ENCODE measurements around the gene HEXA.
"Not testable (repeated sequence)": the region's sequence is repeated elsewhere in the genome, so short reads cannot be mapped to it uniquely, and the experiment has no call there.

Gene HEXA

DNA sequence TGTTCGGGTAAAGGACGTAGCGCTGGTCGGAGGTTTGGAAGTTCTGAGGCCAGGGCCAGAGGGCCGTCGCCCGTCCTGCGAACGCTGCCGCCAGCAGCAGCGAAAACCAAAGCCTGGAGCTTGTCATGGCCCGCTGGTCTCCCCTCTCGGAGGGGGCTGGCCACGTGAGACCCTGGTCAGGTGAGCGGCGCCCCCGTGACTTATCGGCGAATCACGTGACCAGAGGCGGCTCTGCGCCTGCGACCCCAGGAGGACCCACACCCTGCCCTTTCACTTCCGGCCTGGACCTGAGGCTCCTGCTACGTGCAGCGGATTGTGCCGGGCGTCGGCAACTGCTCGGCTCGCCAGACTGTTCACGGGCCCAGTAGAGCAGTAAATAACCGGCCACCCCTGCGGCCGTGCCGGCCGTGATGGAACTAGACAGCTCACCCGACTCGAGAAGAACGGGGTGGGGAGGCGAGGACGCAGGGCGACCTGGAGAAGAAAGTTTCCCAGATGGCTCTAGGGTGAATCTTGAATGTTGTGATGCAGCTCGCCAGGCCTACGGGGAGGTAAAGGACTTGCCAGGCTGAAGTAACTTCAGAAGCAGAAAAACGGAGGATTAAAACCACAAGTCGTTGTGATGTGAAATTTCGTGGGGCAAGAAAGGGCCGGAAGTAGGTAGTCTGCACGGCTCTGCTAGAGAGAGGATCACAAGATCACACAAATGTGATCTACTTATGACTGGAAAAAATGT is at the start of gene HEXA:
TSS of gene HEXA (minus strand) at position 169 of the 736 bp plus-strand sequence. CDS start at position 127, 42 bp downstream.
- peak; percentile 90 for DNase-seq (ENCODE audit: low read depth)

DNA sequence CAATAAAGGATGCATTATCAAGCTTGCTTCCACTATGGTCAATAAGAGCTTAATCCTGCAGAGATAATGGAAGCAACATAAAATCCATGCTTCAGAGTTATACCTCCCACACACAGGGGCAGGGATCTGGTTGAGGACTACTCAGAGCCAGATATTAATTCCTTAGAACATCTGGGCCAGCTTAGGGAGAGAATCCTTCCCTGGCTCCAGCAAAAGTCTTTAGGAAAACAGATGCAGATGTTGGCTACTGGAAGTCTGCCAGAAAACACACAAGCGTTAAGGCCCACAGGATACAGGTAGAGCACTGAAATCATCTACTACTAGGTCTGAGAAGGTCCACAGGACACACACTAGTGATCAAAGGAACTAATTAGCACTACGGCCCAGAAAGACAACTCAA is 47.4 kb upstream of the HEXA start:
- no peak for DNase-seq (ENCODE audit: low read depth)

DNA sequence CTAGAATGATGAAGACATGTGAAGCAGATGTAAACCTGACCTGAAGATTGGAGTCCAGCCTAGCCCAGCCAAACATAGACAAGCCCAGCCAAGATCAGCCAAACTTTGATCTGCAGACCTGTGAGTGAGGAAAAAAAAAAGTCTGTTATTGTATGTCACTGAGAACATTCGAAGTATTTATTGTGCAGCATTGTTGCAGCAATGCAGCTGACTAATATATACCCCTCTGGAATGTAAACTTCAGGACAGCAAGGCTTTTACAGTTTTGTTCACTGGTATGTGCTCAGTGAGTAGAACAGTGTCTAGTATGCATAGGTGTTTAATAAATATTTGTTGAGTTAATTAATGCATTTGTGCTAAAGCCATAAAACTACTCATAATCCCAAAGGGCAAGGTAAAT is 45.7 kb upstream of the HEXA start:
- DNase-seq (ENCODE audit: low read depth), result no peak

DNA sequence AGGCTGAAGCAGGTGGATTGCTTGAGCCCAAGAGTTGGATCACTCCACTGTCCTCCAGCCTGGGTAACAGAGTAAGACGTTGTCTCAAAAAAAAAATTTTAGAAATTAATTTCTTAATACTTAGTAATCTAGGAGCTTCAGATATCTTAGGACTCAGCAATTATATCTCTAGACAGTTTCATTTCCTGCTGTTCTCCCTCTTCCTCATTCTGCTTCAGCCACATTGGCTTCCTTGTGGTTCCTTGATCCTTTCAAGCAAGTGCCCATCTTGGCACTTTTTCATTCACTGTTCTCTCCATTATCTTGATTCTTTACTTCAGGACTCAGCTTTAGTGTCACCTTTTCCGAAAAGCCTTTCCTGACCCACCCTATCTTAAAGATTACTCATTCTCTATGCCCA is 44.8 kb upstream of the HEXA start:
- DNase-seq (ENCODE audit: low read depth), result no peak

DNA sequence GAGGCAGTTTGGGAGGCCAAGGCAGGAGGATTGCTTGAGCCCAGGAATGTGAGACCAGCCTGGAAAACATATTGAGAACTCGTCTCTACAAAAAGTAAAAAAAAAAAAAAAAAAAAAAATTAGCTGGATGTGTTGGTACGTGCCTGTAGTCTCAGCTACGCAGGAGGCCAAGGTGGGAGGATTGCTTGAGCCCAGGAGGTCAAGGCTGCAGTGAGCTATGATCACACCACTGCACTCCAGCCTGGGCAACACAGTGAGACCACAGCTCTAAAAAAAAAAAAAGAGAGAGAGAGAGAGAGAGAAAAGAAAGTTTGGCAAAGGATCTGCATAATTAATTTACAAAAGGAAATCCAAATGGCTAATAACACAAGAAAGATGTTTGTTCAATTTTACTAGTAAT is 44.0 kb upstream of the HEXA start:
- DNase-seq (ENCODE audit: low read depth), result not testable (repeated sequence)

DNA sequence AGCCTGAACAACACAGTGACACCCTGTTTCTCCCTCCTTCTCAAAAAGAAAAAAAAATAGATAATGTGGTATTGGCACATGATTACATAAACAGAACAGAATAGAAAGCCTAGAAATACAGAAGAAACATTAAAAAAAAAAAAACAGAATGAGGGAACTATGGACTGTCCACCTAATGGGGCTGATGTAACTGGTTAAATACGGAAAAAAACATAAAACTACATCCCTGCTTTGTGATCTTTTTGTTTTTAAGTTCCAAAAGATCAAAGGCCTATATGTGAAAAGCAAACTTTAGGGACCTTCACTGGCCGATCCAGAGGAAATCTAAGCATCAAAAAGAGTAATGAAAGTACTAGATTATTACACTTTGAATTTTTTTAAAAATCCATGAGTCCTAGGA is 39.5 kb upstream of the HEXA start:
- DNase-seq (ENCODE audit: low read depth), result no peak

DNA sequence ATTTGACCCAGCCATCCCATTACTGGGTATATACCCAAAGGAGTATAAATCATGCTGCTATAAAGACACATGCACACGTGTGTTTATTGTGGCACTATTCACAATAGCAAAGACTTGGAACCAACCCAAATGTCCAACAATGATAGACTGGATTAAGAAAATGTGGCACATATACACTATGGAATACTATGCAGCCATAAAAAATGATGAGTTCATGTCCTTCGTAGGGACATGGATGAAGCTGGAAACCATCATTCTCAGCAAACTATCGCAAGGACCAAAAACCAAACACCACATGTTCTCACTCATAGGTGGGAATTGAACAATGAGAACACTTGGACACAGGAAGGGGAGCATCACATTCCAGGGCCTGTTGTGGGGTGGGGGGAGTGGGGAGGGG is 37.5 kb upstream of the HEXA start:
- not testable (repeated sequence) for DNase-seq (ENCODE audit: low read depth)

DNA sequence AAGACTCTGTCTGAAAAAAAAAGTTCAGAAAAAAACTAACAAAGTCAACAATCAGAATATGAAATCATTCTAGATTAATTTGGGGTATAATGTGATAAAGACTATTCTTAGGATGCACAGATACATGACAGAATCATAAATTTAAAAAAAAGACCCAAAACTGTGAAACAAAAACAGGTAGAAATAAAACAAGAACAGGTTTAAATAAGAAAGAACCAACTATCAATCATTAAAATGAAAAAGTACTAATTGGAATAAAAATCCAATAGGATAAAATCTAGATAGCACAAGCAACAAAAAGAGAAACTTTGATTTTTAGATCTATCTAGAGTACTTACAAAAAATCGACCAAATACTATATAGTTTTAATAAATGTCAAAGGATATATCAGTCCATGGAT is 35.7 kb upstream of the HEXA start:
- no peak for DNase-seq (ENCODE audit: low read depth)

DNA sequence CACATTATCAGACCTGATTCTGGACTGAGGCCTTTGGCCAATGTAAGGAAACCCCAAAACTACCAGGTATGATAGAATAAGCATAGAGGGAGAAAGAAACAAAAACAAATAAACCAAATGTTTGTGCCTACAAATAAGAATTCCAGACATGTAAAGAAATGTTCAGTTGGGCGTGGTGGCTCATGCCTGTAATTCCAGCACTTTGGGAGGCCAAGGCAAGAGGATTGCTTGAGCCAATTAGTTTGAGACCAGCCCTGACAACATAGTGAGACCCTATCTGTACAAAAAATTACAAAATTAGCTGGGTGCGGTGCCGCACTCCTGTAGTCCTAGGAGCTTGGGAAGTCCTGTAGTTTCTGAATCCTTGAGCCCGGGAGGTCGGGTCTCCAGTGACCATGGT is 35.3 kb upstream of the HEXA start:
- DNase-seq (ENCODE audit: low read depth), result no peak

DNA sequence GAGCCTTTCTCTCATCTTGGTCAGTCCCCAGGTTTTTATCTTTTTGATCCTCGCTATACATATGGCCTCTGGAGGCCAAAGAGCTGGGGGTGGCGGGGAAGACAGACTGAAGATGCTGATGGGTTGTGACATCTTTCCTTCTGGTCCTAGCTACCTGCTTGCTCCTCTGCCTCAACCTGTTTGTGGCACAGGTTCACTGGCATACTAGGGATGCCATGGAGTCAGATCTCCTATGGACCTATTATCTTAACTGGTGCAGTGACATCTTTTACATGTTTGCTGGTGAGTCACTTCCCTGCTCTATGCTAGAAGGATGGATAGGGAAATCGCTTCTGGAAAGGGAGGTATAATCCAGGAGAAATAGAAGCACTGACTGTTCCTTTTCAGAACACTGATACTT is 31.1 kb upstream of the HEXA start:
- DNase-seq (ENCODE audit: low read depth), result no peak

DNA sequence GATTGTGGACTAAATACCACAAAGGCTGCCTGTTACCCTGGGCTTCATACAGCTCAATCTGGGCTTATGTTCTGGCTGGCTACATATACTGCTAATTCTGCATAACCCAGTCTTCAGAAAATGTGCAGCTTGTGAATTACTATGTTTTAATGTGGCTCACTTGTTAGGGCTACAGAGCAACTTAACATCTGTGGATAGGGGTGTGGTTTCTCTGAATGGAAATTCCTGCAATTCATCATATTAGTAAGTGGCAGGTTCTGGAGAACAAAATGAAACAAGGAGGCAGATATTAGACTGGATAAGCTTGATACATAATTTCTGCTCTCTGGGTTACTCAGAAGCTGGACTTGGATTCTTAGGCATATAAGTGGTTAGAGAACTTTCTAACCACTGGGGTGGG is 29.0 kb upstream of the HEXA start:
- no peak for DNase-seq (ENCODE audit: low read depth)

DNA sequence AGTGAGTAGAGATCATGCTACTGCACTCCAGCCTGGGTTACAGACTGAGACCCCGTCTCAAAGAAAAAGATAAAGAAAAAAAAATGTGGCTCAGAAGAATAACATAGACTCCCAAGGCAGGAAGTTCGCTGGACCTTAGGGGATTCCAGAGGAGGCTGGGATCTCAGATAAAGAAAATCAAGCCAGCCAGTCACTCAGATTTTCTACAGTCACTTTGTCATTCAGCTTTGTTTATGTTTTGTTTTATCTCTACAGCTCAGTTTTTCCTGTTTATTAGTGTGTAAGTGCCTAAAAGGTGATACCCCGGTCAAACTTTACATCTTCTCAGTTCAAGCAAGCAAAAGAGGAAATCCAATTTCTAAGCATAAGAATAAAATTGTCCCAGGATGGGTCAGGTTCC is 28.5 kb upstream of the HEXA start:
- DNase-seq (ENCODE audit: low read depth), result no peak

DNA sequence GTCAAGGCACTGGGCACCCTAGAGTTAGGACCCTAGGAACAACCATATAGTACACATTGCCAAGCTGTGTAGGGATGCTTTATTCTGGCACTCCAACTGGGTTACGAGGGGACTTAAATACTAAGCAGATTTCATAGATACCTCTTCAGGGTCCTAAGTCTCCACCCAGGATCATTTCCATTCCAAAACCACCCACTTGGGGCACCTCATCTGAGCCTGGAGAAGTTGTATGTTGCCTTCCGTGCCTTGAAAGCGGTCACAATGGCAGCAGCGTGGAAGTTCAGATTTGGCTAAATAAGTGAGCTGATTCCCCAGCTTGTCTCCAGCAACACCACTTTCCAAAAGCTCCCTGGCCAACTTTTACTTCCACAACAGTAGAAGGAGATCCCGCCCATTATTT is 26.9 kb upstream of the HEXA start:
- no peak for DNase-seq (ENCODE audit: low read depth)

DNA sequence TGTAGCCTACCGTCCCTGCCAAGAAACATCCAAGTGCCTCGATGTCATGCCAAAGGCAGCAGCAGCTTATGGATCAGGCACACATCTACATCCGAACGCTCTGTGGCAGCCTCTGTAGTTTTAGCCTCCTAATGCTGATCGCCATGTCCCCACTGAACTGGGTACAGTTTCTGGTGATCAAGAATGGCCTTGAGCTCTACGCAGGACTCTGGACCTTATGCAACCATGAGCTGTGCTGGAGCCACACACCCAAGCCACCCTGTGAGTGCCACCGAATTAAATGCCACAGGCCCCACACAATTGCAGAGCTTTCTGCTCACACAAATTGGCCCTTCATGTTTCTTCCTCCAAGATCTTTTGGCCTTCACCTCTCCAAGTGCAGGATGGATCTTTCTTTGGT is 22.8 kb upstream of the HEXA start:
- DNase-seq (ENCODE audit: low read depth), result no peak

DNA sequence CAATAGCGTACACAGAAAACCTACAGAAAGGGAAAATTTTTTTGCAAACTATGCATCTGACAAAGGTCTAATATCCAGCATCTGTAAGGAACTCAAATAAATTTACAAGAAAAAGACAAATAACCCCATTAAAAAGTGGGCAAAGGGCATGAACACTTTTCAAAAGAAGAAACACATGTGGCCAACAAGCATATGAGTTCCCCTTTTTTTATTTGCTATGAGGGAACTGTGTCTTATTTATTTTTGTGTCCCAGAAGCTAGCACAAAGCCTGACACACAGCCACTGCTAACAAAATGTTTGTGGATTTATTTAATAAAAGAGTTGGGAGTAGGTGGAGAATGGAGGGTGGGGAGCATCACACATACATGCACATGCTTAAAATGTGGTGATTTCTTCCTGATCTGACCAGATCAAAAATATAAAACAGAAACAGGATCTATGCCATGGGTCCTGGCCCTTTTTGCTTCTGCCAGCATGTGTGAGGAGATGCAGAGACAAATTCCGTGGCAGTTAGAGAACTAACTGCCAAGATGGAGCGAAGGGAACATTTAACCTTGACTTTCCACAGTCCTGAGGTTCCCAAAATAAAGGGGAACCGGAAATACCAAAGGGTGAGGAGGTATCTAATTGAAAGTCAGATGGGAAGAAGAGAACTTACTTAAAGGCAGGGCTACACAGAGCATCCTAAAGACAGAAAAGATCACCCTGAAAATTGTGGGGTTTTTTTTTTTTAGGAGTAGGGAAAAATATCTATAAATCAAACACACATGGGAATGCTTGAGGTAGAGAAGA is 22.2 kb upstream of the HEXA start, which contains the start of gene TMEM202:
TSS of gene TMEM202 (plus strand) at position 510 of the 793 bp plus-strand sequence. CDS start at position 532, 22 bp downstream.
- DNase-seq (ENCODE audit: low read depth), result no peak

DNA sequence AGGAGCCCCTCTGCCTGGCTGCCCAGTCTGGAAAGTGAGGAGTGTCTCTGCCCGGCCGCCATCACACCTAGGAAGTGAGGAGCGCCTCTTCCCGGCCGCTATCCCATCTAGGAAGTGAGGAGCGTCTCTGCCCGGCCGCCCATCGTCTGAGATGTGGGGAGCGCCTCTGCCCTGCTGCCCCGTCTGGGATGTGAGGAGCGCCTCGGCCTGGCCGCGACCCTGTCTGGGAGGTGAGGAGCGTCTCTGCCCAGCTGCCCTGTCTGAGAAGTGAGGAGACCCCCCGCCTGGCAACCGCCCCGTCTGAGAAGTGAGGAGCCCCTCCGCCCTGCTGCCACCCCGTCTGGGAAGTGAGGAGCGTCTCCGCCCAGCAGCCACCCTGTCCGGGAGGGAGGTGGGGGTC is 20.5 kb upstream of the HEXA start:
- not testable (repeated sequence) for DNase-seq (ENCODE audit: low read depth)

DNA sequence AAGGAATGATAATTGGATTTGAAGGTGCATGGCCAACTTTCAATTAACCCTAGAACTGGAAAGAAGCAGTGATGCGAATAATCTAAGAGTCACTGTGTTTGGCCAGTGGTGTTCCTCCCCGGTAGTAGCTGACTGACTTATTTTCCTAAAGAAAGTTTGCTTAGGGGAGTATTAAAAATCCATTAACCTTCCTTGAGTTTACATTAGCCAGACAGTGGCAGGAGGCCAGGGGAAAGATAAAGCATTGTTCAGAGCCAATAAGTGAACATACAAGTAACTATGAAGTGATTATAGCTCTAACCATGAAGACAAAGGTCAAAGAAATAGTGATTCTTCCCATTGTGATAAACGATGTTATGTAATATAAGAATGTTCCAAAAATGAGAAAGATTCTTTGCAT is 13.4 kb upstream of the HEXA start:
- DNase-seq (ENCODE audit: low read depth), result no peak

DNA sequence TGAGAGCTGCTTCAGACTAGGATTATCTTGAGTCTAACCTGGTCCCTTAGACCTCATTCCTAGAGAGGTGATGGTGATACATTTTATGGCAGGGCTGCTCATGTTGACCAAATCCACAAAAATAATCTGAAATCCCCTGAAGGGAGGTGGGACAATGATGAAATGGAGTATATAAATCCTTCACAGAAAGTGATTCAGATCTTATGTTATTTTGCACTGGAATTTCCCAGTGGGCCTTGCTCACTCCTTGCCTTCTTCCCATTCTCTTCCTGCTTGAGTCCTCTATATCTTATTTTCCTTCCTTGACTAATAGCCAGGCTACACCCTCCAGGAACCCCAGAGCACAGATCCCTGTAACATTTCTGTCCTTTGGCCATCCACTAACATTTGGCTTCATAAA is 11.9 kb upstream of the HEXA start:
- no peak for DNase-seq (ENCODE audit: low read depth)

DNA sequence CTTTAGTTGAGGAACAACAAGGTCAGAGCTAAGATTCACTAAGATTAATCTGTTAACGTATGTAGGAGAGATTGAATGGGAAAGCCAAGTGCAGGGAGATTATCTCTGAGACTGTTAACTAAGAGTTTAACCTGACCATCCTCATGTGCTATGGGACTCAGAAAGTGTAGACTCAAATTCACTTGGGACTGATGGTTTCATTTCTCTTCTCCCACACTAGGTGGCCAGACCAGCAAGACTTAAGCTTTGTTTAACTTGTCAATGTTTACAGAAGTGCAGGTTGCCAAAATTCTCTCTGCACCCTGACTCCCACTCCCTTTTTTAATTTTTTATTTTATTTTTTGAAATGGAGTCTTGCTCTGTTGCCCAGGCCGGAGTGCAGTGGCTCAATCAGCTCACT is 6.3 kb upstream of the HEXA start:
- no peak for DNase-seq (ENCODE audit: low read depth)

DNA sequence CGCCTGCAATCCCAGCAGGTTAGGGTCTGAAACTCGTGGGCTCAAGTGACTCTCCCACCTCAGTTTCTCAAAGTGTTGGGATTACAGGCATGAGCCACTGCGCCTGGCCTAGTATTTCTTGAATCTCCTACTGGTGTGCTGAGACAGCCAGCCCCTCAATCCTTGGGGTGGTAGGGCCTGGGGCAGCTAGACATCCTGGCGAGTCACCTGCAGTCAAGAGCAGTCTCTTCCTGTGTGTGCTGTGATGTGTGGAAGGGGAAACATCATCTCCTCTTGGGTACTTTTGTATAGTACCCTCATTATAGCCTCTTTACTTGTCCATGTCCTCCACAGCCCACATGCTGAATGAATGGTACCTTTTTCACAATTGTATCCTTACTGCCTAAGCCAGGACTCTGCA is 4.9 kb upstream of the HEXA start:
- DNase-seq (ENCODE audit: low read depth), result no peak

DNA sequence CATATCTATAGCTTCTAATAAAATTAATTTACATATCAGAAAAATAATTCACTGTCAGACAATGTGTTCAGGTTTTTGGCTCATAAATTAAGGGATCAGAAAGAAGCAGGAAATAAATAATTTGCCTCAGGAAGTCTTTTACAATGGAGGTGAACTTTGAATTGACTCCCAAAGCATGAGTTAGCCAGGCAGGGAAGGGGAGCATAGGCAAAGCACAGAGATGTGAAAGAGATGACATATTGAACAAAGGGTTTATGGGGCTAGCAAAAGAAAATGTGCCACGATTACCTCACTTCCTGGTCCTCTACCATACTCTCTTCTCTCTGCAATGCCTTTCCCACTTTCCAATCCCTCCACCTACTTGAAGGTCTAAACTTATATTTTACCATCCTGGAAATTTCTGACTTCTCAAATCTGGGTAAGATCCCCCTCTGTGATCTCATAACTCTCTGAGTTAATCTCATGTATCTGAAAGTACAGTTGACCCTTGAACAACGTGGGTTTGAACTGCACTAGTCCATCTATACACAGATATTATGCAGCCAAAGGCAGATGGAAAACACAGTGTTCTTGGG is 4.1 kb upstream of the HEXA start:
- DNase-seq (ENCODE audit: low read depth), result no peak

DNA sequence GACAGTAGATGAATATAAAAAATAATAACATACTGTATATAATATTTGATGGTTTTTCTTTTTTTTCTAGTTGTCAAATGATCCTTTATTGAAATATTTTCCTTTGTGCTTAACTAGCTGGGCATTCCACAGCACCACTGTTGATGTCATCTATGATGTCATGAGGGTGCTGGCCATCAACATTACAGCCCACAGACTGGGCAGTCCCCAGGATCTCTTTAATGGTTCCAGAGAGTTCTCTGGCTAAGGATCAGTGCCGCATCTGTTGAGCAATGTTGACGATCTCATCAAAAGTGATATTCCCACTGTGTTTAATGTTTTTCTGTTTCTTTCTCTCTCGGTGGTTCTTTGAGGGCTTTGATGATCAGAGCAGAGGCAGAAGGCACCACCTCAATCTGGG is 3.3 kb upstream of the HEXA start:
- DNase-seq (ENCODE audit: low read depth), result not testable (repeated sequence)

DNA sequence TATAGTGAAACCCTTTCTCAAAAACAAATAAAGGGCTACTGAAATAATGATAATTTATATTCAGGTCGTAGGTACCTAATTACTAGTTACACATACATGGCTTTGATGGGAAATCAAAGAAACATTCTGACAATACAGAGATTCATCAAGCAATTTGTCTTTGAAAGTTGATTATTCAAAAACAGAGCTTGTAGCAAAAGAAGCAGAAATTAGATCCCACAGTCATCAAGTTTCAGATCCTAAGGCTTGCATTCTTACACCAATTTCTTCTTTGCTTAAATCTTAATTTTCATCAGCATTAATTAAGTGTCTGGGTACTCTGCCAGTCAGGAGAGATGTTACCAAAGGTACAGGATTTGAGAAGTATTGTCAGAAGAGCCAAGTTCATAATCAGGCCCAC is 1.5 kb upstream of the HEXA start:
- no peak for DNase-seq (ENCODE audit: low read depth)

All from activated T-helper 1 cell treated with Interleukin-2 at 50 U/mL for 16 hours (primary cell).